ENCODE measurements around the gene YPEL1.
"Not testable (repeated sequence)": the region's sequence is repeated elsewhere in the genome, so short reads cannot be mapped to it uniquely, and the experiment has no call there.

Gene YPEL1

DNA sequence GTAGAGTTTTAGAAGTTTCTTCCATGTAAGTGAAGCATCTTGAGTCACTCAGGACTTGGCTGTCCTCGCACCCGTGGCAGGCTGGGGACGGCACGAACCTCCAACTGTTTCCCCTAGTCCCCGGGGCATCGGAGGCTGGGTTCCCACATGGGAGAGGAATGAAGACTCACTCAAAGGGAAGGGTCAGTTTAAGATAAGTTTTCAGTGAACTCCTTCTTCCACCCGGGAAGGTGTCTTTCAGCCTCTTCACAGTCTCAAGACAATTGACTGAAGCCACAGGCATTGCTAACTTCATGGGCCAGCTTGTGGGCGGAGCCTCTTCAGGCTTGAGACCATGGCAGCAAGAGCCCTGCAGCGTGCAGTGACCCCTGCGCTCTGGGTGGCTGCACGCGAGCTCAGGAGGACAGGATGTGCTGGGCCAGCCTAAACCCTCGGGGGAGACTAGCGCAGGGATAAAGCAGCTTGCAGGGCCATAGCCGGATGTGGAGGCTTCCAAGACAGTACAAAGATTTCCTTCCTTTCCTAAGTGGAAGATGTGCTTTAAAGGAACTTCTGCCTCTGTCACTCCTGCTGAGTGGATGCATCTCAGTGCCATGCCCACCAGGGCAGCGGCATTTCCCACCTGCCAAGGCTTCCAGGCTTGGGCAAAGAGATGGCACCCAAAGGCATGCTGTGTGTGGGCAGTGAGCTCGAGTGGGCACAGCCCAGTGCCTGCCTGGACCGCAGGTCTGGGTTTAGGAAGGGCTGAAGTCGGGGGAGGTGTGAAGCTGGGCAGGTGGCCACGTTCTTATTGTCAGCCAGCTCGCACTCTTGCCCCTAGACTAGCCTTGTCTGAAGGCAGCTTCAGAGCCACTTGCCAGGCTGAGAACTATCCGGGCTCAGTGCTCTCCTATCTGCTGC, 36.9 kb downstream of the YPEL1 start:
- no peak for DNase-seq (ENCODE audit: low spot score)

DNA sequence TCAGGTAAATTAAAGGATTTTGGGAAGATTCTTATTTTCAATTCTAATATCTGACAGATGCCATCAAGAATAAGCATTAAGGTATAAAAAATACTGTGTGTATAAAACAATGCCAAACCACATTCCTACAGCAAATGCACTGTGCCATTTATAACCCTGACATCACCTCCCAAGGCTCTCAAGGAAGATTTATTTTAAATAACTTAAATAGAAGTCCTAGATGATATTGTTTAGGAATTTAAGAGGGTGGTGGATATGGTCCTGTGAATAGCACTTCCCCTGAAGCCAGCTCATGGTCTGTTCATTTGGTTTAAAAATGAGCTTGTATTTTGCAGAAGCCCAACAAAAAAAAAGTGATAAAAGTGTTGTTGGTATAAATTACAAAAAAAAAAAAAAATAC, 37.7 kb downstream of the YPEL1 start:
- DNase-seq (ENCODE audit: low spot score): peak; percentile 41

DNA sequence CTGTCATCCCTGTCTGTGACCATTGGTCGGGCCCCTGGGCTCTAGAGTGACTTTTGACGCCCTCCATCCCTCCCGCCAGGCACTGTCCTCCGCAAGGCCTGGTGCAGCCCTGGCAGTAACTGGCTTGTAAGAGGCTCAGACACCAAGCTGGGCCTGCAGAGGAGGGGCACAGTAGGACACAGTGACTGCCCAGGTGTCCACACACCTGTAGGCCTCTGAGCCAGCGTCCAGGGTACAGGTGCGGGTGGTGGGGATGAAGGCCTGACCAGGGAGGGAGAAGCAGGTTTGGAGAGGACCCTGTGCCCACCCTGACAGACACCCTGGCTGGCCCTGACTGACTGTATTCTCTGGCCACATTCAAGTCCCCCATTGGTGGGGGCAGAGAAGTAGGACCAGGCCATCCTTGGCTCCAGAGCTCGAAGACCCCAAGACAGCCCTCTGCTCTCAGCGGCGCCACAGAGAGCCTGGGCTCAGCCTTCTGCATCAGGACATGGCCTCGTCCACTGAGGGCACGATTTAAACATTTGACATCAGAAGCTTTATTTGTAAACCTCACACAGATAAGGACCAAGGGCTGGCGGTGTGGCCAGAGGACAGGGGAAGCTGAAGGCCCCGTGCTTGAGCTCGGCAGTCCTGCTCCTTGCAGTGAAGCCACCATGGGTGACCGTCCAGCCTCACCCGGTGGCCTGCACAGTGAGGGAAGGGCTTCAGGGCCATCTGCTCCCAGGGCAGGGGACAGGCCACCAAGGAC, 38.4 kb downstream of the YPEL1 start:
- no peak for DNase-seq (ENCODE audit: low spot score)

DNA sequence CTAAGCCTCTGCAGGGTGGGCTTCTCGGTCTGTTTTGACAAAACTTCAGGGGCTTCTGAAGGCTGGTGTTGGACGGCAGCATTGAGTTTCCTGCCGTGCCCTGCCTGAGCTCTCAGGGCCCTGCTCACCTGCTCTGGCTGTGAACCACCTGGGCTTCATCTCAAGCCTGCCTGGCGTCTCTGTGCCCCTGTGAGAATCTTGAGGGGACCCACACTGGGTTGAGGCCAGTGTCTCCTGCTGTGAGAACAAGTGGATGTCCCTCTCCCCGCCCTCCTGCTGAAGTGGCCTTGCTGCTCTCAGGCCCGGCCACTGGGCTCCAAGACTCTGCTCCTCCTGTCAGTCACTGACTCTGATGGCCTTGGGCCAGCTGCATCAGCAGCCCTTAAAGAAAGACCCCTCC, 39.5 kb downstream of the YPEL1 start:
- DNase-seq (ENCODE audit: low spot score): no peak

DNA sequence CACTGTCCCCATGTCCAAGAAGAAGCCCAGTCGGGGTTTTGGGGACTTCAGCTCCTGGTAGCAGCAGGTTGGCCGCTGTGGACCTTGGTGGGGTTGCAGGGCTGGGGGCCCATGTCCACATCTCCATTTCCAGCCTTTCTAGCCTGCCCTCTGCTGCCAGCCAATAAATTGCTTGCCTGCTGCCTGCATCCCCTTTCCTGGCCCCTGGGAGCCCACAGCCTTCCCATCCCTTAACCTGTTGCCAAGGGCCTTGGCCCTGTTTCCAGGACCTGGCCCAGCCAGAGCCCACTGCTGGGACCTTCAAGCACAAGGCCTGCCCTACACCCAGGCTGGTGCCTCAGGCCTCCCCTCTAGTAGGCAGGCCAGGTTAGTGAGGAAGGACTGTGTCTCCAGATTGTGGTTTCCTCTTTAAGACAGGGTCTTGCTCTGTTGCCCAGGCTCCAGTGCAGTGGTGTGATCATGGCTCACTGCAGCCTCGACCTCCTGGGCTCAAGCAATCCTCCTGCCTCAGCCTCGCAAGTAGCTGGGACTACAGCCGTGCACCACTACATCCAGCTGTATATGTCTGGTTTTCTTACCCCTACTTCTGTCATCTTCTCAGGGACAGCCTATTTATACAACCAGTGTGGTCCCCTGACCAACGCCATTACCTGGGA, 40.0 kb downstream of the YPEL1 start:
- DNase-seq (ENCODE audit: low spot score): no peak

DNA sequence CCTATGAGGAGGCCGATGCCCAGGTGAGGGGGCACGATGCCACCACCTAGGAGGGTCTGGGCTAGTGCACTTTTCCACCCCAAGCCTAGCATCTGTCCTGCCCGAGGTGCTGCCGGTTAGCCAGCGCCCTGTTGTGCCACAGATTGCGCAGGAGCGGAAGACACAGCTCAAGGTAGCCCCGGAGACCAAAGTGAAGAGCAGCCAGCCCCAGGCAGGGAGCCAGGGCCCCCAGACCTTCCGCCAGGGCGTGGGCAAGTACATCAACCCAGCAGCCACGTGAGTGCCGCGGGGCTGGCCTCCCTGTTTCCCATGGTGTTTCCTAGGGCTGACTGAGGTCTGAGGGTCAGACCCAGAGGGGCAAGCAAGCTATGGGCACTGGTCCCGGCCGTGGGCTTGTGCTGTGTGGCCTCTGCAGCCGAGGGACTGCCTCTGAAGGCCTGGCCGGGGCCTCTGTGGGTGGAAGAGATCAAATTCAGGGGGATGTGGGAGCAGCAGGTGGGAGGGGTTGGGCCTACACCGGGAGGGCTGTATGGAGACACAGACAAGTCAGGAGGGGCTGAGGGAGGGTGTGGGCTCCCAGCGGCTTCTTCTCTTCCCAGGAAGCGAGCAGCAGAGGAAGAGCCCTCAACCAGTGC, 40.7 kb downstream of the YPEL1 start:
- DNase-seq (ENCODE audit: low spot score): no peak

DNA sequence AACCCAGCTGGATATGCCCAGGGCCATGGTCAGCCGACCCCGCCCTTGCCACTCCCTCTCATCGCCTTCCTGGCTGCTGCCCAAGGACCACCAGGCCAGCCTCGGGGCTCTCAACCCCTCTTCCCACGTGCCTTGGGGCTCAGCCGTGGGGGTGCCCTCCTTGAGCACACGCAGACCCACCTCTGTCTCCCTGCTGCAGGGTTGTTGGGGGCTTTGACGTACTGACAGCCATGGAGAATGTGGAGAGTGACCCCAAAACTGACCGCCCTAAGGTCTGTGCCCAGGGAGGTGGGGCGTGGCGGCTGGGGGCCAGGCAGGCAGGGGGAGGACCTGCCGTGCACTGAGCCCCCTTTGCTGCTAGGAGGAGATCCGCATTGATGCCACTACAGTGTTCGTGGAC, 41.2 kb downstream of the YPEL1 start:
- DNase-seq (ENCODE audit: low spot score): no peak

DNA sequence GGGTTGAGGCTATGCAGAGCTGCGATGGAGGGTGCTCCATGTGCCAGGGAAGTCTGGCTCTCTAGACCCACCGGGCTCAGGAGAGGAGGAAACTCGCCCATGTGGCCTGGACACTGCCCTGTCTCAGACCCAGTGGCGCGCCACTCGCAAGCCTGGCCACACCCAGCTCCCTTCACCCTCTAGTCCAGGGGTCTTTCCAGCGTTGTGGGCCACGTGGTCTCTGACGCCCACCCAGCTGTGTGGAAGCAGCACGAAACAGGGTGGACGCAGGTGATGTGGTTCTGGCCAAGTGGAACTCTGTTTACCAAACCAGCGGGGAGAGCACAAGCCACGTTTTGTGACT, 41.6 kb downstream of the YPEL1 start:
- no peak for DNase-seq (ENCODE audit: low spot score)

DNA sequence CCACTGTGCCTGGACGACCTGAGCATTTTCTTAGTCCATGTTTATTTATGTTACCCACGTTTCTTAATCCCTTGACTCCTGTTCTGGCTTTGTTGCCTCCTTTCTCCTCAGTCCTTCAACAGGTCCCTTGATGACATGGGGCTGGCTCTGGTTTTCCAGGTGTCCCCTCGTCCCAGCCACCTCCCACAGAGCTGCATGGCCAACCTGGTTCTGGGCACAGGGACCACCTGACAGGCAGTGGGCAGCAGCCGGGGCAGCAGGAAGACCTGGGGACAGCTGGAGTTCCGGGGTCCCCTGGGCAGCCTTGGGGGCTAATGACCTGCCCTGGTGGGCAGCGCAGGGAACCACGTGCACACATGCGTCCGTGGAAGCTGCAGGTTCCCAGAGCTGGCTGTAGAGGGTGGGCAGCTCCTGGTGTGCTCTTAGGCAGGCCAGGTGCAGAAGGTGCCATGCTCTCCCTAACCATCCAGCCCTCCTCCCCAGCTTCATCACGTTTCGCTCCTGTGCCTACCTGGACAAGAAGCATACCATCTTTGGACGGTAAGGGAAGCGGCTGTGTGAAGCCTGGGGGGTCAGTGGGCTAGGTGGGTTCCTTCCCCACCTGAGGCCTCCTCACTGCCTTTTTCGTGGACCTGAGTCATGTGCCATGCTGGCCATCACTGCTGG, 42.1 kb downstream of the YPEL1 start:
- no peak for DNase-seq (ENCODE audit: low spot score)

DNA sequence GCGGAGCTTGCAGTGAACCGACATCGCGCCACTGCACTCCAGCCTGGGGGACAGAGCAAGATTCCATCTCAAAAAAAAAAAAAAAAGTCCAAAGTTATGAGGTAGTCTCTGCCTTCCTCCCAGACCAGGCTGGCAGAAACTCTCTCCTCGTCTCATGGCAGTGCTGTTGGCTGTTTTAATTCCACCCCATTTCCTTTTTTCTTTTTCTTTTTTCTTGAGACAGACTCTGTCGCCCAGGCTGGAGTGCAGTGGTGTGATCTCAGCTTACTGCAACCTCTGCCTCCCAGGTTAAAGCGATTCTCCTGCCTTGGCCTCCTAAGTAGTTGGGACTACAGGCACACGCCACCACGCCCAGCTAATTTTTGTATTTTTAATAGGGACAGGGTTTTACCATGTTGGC, 42.7 kb downstream of the YPEL1 start:
- DNase-seq (ENCODE audit: low spot score): not testable (repeated sequence)

DNA sequence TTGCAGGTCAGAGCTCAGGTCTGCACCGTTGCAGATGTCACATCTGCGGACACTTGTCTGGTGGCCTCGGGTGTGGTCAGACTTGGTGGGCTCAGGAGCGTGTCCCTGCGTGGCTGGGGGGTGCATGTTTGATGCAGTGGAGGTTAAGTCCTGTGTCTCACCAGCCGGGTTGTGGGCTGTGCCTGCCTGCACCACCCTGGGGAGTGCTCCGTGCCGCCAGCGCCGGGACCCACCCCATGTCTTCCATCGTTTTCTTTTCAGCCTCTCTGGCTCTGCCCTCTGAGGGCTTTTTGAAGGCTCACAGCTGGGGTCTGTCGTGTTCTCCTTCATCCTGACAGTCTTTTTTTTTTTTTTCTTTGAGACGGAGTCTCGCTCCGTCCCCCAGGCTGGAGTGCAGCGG, 43.8 kb downstream of the YPEL1 start:
- DNase-seq (ENCODE audit: low spot score): no peak

DNA sequence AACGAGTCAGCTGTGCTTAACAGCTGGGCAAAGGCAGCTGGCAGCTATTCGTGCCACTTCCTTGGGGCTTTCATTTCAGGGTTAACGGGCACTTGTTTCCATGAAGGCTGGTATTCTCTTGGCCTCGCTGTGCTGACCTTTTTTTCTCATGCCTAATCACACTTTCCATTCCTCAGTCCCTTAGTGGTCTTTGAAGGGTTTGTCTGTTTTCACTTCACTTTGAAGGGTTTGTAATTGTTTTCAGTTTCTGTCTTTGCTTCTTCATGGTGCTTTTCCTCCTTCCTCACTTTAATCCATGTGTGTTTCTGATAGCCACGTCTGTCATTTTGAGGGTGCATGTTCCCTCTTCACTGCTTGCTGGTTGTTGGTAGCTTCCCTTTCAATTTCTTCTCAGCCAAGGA, 45.2 kb downstream of the YPEL1 start:
- DNase-seq (ENCODE audit: low spot score): no peak

DNA sequence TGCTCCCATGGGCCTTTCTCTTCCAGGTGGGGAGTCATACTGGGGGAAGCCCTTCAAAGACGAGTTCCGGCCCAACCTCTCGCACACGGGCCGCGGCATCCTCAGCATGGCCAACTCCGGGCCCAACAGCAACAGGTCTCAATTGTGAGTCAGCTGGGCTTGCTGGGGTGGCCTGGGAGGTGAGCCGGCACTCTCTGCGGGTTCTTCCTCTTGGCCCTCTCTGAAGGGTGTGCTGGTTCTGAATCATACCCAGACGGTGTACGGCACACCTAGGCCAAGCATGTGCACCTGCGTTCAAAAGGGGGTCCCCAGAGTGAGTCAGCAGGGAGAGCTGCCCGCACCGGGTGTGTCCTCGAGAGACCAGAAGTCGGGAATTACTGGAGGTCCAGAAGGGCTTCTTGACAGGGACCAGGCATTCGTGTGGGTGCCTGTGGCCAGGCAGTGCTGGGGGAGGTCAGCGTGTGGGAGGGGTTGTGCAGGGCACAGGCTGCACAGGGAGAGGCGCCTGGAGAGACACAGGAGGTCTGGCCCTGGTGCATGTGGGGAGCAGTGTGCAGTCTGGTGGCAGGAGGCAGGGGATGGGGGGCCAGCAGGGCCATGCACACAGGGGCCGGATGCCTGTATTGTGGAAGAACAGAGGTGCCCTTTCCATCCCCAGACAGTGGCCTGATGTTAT, 46.8 kb downstream of the YPEL1 start:
- no peak for DNase-seq (ENCODE audit: low spot score)

DNA sequence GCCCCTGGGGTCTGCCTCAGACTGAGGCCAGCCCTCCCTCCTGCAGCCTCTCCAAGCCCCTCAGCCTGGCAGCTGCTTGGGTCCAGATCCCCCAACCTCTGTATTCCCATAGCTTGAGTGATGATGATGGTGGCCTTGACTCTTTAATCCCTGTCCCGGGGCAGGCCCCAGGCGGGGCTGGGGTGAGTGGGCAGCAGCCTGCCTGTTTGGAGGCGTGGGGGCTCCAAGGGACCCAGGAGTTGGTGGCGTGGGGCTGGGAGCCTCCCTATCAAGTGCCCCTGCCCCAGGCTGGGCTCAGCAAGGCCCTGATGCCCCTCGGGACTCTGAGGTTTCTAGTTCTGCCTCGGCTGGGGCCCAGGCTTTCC, 47.3 kb downstream of the YPEL1 start:
- DNase-seq (ENCODE audit: low spot score): no peak

DNA sequence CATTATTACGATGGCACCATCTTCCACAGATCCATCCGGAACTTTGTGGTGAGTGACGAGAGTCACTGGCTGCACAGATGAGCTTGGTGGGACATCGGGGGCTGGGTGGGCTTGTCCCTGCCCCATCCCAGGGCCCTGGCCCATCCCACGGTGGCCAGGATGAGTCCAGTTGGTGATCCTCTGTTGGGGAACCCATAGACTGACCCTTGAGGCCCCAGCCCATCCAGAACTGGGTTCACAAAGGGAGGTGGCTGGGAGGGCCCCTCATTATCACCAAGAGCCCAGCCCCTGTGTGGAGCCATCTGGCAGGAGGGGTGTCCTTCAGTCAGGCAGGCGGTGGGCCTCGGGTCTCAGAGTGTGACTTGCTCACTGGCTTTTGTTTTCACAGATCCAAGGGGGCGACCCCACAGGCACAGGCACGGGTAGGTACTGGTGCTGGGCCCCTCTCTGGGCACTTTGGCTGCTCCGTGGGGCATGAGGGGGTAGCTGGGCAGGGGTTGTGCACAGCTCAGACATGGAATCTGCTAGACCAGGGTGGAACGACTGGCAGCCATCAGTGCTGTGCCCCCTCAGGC, 47.8 kb downstream of the YPEL1 start:
- no peak for DNase-seq (ENCODE audit: low spot score)

DNA sequence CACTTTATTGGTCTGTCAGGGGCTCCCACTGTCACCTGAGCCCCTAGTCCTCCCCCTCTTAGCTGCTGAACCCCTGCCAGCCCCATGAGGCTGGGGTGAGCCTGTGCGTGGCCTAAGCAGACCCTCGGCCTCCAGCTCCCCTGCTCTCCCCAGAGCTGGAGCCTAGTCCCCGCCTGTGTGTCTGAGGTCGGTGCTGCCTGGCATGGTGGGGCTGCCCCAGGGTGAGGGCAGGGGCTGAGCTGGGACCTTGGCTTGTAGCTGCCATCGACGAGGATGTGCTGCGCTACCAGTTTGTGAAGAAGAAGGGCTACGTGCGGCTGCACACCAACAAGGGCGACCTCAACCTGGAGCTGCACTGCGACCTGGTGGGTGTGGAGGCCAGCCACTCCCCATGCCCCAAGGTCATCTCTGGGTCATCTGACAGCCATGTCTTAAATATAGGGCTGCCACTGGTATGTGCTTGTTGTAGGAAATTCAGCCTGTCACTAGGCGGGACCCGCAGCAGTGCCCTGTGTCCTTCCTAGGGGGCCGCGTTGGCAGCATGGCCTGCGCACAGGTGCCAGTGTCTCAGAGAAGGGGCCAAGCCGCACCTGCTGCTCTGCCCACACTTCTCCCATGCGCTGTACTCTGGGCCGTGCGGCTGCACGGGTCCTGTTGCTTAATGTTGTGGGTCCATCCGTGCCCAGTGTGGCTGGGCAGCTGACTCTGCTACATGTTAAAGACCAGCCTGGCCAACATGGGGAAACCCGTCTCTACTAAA, 48.8 kb downstream of the YPEL1 start:
- DNase-seq (ENCODE audit: low spot score): no peak

DNA sequence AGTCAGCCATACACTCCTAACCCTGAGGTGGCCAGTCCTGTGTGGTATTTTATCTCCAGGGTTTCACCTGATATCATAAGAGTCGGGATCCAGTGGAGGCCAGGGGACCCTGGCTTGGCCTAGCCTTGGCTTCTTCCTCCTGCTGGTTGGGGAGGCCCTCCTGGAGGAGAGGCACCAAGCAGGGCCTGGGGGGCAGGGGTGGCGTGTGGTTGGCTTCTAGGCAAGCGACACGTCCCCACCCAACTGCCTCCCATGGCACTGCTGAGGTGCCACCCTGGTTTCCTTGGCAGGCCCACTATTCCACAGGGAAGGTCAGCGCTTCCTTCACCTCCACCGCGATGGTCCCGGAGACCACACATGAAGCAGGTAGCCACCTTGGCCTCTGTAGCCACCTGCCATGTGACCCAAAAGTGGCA, 49.4 kb downstream of the YPEL1 start:
- DNase-seq (ENCODE audit: low spot score): no peak

DNA sequence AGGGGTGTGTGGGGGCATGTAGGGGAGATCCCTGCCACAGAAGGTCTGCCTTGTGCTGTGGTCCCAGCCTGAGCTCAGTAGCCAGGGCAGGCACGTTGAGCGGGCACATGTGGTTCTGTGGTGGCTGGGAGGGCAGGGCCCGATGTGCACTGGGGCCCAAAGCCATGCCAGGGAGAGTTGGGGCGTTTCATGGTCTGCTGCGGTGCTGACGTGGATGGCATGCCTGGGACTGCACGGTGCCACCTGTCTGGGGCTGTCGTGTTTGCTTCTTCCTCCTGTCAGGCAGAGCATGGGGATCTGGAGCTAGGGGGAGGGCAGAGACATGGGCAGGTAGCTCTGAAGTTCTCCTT, 50.5 kb downstream of the YPEL1 start:
- DNase-seq (ENCODE audit: low spot score): no peak

DNA sequence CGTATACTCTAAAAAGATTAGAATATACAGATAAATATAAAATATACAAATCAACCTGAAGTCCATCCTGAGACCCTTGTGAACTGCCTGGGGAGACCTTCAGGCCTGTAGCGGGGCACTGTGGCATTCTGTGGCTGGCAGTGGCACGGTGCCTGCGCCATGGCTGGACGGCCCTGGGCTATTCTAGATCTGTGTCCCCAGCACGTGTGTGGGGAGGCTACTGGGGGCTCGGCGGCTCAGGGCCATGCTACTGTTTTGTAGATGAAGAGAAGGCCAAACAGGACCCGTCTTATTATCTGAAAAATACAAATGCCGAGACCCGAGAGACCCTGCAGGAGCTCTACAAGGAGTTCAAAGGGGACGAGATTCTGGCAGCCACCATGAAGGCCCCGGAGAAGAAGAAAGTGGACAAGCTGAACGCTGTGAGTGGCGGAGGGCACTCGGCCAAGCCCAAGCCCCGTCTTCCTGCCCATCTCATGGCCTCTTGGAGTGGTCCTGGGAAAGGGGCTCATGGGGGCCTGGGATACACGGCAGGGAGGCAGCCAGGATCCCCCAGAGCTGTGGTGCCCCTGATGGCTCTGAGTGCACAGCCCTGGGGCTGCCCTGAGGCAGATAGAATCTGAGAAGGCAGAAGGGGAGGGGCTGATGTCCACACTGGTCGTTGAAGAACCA, 51.0 kb downstream of the YPEL1 start:
- DNase-seq (ENCODE audit: low spot score): no peak

DNA sequence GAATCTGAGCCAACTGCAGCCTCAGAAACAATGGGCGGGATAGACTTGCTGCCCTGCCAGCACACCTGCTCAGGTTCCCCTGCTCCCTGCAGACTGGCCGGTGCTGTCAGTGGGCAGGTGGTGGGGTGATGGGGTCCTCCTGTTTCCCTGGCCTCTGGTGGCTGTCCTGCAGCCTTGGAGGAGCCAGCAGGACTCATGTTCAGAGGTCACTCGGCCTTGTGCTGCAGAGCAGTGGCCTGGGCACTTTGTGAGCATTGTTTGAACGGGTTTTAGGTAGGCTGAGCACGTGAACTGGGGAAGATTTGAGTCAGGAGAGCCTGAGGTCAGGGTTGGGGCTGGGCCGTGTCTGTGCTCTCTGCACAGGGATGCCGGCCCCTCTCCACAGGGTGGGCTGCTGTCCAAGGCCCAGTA, 52.2 kb downstream of the YPEL1 start:
- no peak for DNase-seq (ENCODE audit: low spot score)
